Mucosa of rectum (tissue), 2 donors: ENCODE data around the gene UFD1.

Experiments
- H3K27ac ChIP-seq, 2 donors: one replicate each; pipeline ENCODE4 v1.7.0; 2013; ENCODE audit warnings: inconsistent platforms in 2 of 2, low read depth in 2 of 2, low read length in 2 of 2
- H3K27me3 ChIP-seq, 2 donors: one replicate each; pipeline ENCODE4 v1.7.0; 2013; ENCODE audit warnings: low read length in 2 of 2; ENCODE audit not compliant: control insufficient read depth in 2 of 2, insufficient read depth in 2 of 2
- H3K36me3 ChIP-seq, 2 donors: one replicate each; pipeline ENCODE4 v1.7.0; 2013; ENCODE audit warnings: low read length in 2 of 2; ENCODE audit not compliant: control insufficient read depth in 2 of 2, insufficient read depth in 2 of 2
- H3K4me1 ChIP-seq, 2 donors: one replicate each; pipeline ENCODE4 v1.7.0; 2013; ENCODE audit warnings: low read length in 2 of 2, mild to moderate bottlenecking in 1 of 2; ENCODE audit not compliant: control insufficient read depth in 2 of 2, insufficient read depth in 2 of 2
- H3K4me3 ChIP-seq, 2 donors: one replicate each; pipeline ENCODE4 v1.7.0; 2013; ENCODE audit warnings: low read length in 2 of 2
- H3K9ac ChIP-seq, 2 donors: one replicate each; pipeline ENCODE4 v1.7.0; 2013; ENCODE audit warnings: low read length in 2 of 2, low read depth in 1 of 2, mild to moderate bottlenecking in 1 of 2
- H3K9me3 ChIP-seq, 2 donors: one replicate each; pipeline ENCODE4 v1.7.0; 2013; ENCODE audit warnings: low read length in 2 of 2; ENCODE audit not compliant: control insufficient read depth in 2 of 2
- donor health status: healthy.
- donor health status: Normal muscosa, but diverticular disease.

UFD1 gene, protein sequence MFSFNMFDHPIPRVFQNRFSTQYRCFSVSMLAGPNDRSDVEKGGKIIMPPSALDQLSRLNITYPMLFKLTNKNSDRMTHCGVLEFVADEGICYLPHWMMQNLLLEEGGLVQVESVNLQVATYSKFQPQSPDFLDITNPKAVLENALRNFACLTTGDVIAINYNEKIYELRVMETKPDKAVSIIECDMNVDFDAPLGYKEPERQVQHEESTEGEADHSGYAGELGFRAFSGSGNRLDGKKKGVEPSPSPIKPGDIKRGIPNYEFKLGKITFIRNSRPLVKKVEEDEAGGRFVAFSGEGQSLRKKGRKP

DNA sequence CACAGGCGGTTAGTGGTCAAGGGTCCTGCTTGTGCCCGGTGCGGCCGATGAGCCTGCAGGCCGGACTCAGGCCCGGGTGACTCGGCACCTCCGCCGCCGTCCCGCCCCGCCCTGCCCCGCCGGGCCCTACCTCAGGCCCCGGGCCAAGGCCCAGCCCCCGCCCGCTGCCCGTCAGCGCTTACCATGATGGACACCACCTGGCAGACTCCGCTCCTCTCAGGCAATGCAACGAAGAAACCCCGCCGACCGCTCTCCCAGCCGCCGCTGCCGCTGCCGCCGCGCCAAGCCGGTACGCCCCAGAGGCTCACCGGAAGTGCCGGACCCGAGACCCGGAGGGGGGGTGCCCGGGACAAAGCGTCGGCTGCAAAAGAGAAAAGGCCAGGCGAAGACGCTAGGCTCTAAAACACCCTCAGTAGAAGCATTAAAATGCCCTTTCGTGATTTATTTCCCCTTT lies at the start of gene UFD1:
TSS of gene UFD1 (minus strand) at position 293 of the 454 bp plus-strand sequence. CDS start at position 185, 108 bp downstream.
- peak within 1 kb of the TSS; percentile 95 to 97 for H3K27ac ChIP-seq
- H3K27me3 ChIP-seq = no peaks in the 10 kb centered on the region
- H3K4me3 ChIP-seq = peak within 1 kb of the TSS; percentile 95 to 97
- H3K9ac ChIP-seq = peak within 1 kb of the TSS; percentile 90 to 98
- peaks cover 14 to 16% of the 10 kb centered on the region in 2 donors for H3K4me1 ChIP-seq
- H3K36me3 ChIP-seq = peaks cover 6 to 10% of the 10 kb centered on the region in 2 donors
- no peaks in the 10 kb centered on the region for H3K9me3 ChIP-seq

DNA sequence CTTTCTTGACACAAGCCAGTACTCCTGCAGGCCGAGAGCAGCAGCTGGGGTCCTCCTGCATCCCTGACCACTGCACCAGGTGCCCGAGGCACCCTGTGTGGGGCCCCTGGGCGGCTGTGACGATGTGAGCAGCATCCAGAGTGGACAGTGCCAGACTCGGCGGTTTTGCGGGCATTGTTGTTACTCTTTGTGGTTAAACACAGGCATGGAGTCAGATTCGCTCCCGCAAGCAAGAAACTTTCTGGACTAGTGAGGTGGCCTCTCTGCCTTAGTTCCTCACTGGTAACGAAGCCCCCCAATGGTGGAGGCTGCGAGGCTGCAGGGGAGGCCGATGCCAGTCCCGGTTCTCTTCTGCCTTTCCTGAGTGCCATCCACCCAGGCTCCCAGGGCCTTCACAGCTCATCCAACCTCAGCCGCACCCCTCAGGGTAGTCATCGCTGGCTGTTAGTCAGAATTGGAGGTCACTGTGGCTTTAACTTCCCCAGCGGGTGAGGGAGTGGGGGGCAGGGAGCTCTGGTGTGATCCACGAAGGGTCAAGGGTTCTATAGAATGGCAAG lies 48.9 kb upstream of the UFD1 start:
- Histone ChIP-seq H3K27me3 (peaks cover 6 to 13% of the 10 kb centered on the region in 2 donors), H3K36me3 (no peaks in the 10 kb centered on the region), H3K4me3 (no peak overlapping the region), H3K9me3 (no peaks in the 10 kb centered on the region), H3K27ac (no peak overlapping the region), H3K4me1 (peaks cover 0 to 8% of the 10 kb centered on the region in 2 donors), H3K9ac (no peak overlapping the region)

DNA sequence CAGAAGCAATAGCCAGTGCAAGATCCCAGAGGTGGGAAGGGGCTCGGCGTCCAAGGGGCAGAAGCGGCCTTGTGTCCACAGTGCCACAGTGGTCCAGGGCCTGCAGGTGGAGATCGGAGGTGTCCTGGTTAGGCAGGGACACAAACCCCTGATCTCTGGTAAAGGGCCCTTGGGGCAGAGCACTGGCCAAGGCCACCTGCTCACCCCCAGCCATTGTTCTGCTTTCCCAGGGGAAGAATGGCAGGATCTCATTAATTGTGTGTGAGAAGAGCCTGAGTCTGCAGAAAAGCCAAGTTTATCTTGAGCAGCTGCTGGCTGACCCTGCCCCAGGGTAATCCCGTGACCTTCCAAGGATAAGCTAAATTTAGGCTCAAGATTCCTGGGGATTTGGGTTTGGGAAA lies 48.3 kb upstream of the UFD1 start:
- Histone ChIP-seq H3K9ac (no peak overlapping the region), H3K27ac (no peak overlapping the region), H3K4me3 (no peak overlapping the region), H3K36me3 (no peaks in the 10 kb centered on the region), H3K9me3 (no peaks in the 10 kb centered on the region), H3K4me1 (peaks cover 0 to 8% of the 10 kb centered on the region in 2 donors), H3K27me3 (peaks cover 8 to 14% of the 10 kb centered on the region in 2 donors)

DNA sequence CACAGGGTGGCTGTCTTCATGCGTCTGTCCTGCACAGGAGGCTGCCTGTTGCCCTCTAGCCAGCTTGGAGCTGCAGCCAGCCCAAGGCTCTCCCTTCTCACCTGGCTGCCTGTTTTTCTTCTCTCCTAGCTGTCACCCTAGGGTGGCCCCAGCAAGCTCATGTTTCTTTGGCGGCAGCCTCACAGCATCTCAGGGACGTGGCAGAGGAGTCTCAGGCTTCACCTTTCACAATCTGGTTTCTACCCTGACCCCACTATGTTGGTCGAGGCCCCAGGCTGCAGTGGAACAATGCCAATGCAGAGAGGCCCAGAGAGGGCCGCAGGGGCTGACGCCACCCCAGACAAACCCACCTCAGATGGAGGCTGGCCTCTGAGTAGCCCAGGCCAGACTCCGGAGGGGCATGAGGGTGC lies 47.7 kb upstream of the UFD1 start:
- Histone ChIP-seq H3K27ac (no peak overlapping the region), H3K4me3 (no peak overlapping the region), H3K9ac (no peak overlapping the region), H3K4me1 (peaks cover 0 to 8% of the 10 kb centered on the region in 2 donors), H3K9me3 (no peaks in the 10 kb centered on the region), H3K36me3 (no peaks in the 10 kb centered on the region), H3K27me3 (peaks cover 8 to 14% of the 10 kb centered on the region in 2 donors)

DNA sequence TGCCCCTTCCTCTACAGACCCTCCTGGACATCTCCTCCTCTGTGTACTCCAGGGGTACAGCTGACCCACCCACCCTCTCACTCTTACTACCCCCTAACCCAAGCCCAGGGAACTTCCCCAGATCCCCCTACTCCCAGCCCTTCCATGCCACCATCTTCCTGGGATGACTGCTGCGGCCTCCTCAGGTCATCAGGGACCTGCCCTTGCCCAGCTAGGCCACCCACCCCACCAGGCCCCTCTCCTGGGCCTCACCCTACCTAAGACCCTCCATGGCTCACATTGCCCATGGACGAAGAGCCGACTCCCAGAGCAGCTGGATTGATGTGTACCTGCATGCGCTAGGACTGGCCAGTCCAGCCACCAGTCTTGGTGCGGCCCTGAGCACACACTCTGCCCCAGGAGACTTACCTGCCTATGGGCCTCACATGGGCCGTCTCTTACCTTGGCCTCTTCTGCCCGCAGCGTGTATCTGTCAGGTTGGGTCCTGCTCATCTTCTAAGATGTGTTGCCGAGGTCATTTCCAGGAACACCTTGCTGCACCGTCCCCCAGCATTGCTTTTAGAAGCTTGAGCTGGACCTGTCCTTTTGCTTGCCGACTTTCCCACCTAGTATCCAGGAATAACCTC lies 47.2 kb upstream of the UFD1 start:
- H3K27me3 ChIP-seq = peaks cover 8 to 14% of the 10 kb centered on the region in 2 donors
- H3K4me3 ChIP-seq = no peak overlapping the region
- H3K9ac ChIP-seq = no peak overlapping the region
- no peak overlapping the region for H3K27ac ChIP-seq
- H3K9me3 ChIP-seq = no peaks in the 10 kb centered on the region
- H3K36me3 ChIP-seq = no peaks in the 10 kb centered on the region
- H3K4me1 ChIP-seq = peaks cover 0 to 8% of the 10 kb centered on the region in 2 donors

DNA sequence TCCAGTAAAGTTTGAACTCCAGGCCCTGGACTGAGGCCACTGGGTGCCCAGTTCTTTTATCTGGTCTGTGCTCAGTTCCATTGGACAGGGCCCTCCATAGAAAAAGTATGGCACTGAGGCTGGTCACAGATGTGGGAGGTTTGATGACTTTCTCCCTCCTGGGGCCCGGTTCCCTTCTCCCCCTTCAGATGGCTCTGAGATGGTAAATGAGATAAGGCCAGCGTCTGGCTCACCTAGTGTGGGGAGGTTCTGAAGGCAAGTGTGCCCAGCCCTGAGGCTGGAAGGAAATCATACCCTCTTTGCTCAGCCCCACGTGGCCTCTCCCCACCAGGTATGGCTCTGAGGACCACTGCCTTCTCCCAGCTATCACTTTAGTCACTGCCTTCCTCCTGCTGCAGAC lies 46.7 kb upstream of the UFD1 start:
- Histone ChIP-seq H3K36me3 (no peaks in the 10 kb centered on the region), H3K27me3 (peaks cover 8 to 14% of the 10 kb centered on the region in 2 donors), H3K4me3 (no peak overlapping the region), H3K9ac (no peak overlapping the region), H3K27ac (no peak overlapping the region), H3K9me3 (no peaks in the 10 kb centered on the region), H3K4me1 (peaks cover 0 to 8% of the 10 kb centered on the region in 2 donors)

DNA sequence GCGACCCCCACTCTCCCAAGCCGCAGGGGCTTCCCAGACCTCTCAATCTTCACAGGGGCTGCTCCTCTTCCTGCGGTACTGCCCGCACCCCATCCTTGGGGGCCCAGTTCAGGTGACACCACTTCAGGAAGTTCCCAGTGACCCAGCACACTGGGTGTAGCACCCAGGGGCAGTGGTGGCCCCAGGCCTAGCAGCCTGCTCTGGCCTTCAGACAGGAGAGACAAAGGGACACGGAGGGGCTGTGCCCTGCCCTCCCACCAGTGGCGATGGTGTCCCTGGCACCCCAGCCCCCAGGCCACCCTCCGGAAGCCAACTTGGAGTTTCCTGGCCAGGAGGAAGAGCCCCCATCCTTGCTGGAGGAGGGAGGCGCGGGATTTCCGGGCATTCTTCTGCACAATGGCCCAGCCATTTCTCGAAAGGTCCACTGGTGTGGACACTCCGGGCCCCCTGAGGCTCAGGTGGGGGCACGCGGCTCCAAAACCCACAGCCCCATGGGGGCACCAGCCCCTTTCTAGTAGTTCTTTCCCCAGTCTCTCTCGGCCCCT lies 46.2 kb upstream of the UFD1 start:
- Histone ChIP-seq H3K27ac (peak overlapping the region in 1 of 2 donors; percentile 32), H3K4me1 (peaks cover 0 to 8% of the 10 kb centered on the region in 2 donors), H3K9me3 (no peaks in the 10 kb centered on the region), H3K9ac (peak overlapping the region in 1 of 2 donors; percentile 7), H3K27me3 (peaks cover 8 to 14% of the 10 kb centered on the region in 2 donors), H3K4me3 (no peak overlapping the region), H3K36me3 (no peaks in the 10 kb centered on the region)

DNA sequence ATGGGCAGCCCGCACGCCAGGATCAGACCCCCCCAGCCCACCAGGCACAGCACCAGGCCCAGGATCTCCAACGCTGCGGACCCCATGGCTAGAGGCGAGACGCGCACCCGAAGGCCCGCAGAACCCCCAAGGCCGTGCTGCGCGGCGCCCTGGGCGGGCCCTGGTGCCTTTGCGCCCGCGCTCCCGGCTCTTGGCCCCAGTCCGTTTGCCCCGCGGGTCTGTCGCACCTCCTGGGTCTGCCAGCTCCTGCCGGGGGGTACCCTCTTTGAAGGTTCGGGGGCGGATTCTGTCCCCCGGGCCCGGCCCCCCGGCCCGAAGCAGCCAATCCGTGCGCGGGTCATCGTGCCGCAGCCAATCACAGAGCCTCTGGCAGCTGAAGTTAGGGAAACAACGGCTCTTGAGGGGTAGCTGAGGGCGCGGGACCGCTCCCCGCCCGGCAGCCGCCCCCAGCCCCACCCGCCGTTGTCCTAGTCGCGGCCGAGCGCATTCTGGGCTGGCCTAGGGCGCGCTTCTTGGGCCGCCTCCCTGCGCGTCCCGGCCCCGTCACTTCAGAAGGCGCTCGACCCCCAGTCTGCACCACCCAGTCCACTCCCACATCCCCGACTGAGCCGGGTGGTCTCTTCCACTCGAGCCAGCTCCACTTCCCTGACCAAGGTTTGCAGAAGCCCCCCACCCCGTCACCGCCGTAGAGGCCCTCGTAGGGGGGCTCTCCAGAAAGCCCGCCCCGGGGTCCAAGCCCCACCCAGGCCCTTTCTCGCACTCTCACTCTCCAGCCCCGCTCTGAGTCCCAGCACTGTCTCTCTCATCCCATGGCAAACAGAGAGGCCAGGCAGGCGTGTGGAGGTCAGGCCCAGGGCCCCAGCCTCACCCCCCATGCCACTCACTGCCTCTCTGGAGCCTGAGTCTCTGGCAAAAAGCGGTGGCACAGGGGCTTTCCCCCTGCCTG lies 45.5 kb upstream of the UFD1 start, which contains the start of gene CLDN5:
TSS of gene CLDN5 (minus strand) at position 241 of the 946 bp plus-strand sequence. CDS start at position 86, 155 bp downstream.
- Histone ChIP-seq H3K27ac (peak within 1 kb of the TSS; percentile 32 to 35), H3K4me1 (peaks cover 0 to 8% of the 10 kb centered on the region in 2 donors), H3K4me3 (peak within 1 kb of the TSS; percentile 20 to 38), H3K36me3 (no peaks in the 10 kb centered on the region), H3K9ac (peak within 1 kb of the TSS in 1 of 2 donors; percentile 7), H3K9me3 (no peaks in the 10 kb centered on the region), H3K27me3 (peaks cover 8 to 14% of the 10 kb centered on the region in 2 donors)
